ENCODE measurements around the gene TMEM18.

TMEM18 gene

GRCh38 chr2:650343-651310 lies 26.6 kb downstream of the TMEM18 start:
- DNase-seq: no peak

- no peak for DNase-seq
Observed at GRCh38 chr2:649426-650342, 27.5 kb downstream of the TMEM18 start.

- DNase-seq: no peak
Observed at GRCh38 chr2:648476-649424, 28.5 kb downstream of the TMEM18 start.

- no peak for DNase-seq
Observed at GRCh38 chr2:647691-648231, 29.4 kb downstream of the TMEM18 start.

GRCh38 chr2:647003-647560 lies 30.1 kb downstream of the TMEM18 start:
- no peak for DNase-seq

- DNase-seq: no peak
Observed at GRCh38 chr2:644871-645270, 32.3 kb downstream of the TMEM18 start.

- DNase-seq: no peak
Observed at GRCh38 chr2:643761-644160, 33.4 kb downstream of the TMEM18 start.

GRCh38 chr2:643334-643733 lies 33.9 kb downstream of the TMEM18 start:
- DNase-seq: no peak

GRCh38 chr2:641872-642815 lies 35.1 kb downstream of the TMEM18 start:
- no peak for DNase-seq

GRCh38 chr2:641164-641871 lies 35.9 kb downstream of the TMEM18 start:
- no peak for DNase-seq

- DNase-seq: no peak
Observed at GRCh38 chr2:639703-640102, 37.5 kb downstream of the TMEM18 start.

GRCh38 chr2:637804-638203 lies 39.4 kb downstream of the TMEM18 start:
- no peak for DNase-seq

- DNase-seq: no peak
Observed at GRCh38 chr2:637406-637776, 39.8 kb downstream of the TMEM18 start.

GRCh38 chr2:636641-637405 lies 40.4 kb downstream of the TMEM18 start:
- peak; percentile 33 for DNase-seq

GRCh38 chr2:635687-636621 lies 41.3 kb downstream of the TMEM18 start:
- DNase-seq: no peak

- no peak for DNase-seq
Observed at GRCh38 chr2:634636-635388, 42.4 kb downstream of the TMEM18 start.

- DNase-seq: no peak
Observed at GRCh38 chr2:634041-634440, 43.2 kb downstream of the TMEM18 start.
